DND-41 (cell line): ENCODE results near the gene HCRTR1.

ENCODE experiments used
- ATAC-seq: fragments of 200-7000 bp; cut with Tn5 transposase; 3 replicates; pipeline ENCODE4 v1.9.1; 2021; ENCODE audit warnings: low read depth; ENCODE audit not compliant: insufficient read depth
- DNase-seq: peaks from one replicate; pipeline ENCODE4 v3.0.0-alpha.2; 2020
- H2AFZ ChIP-seq: 2 replicates; pipeline ENCODE4 v1.6.0; 2012; ENCODE audit warnings: low read depth, low read length
- H3K27ac ChIP-seq: 2 replicates; pipeline ENCODE4 v1.5.1; 2012; ENCODE audit warnings: low read length, inconsistent platforms
- H3K27me3 ChIP-seq: fragments of 200-600 bp; sonication (generic); 2 replicates; pipeline ENCODE4 v1.6.0; 2012; ENCODE audit warnings: low read length, mild to moderate bottlenecking, inconsistent platforms; ENCODE audit not compliant: insufficient read depth, poor library complexity
- H3K36me3 ChIP-seq: 2 replicates; pipeline ENCODE4 v1.5.1; 2012; ENCODE audit warnings: low read length, inconsistent platforms; ENCODE audit not compliant: insufficient read depth
- H3K4me1 ChIP-seq: 2 replicates; pipeline ENCODE4 v1.5.1; 2012; ENCODE audit warnings: mild to moderate bottlenecking, low read length; ENCODE audit not compliant: insufficient read depth
- H3K4me2 ChIP-seq: 2 replicates; pipeline ENCODE4 v1.6.0; 2012; ENCODE audit warnings: mild to moderate bottlenecking, moderate library complexity, low read length, inconsistent platforms; ENCODE audit not compliant: insufficient read depth
- H3K4me3 ChIP-seq, 2 experiments: fragments of 200-600 bp in 1 of 2; shearing (Covaris generic) in 1 of 2; 2 replicates each; pipeline ENCODE4 v1.5.1; 2012 to 2016; ENCODE audit warnings: inconsistent platforms in 2 of 2, low read length in 2 of 2, mild to moderate bottlenecking in 2 of 2, low read depth in 1 of 2, moderate library complexity in 1 of 2
- H3K79me2 ChIP-seq: 2 replicates; pipeline ENCODE4 v1.6.0; 2012; ENCODE audit warnings: low read length, inconsistent platforms; ENCODE audit not compliant: insufficient read depth
- H3K9ac ChIP-seq: 2 replicates; pipeline ENCODE4 v1.6.0; 2012; ENCODE audit warnings: low read depth, mild to moderate bottlenecking, inconsistent platforms, low read length, moderate library complexity
- H3K9me3 ChIP-seq: 2 replicates; pipeline ENCODE4 v1.5.1; 2012; ENCODE audit warnings: low read length, moderate library complexity, mild to moderate bottlenecking, inconsistent platforms; ENCODE audit not compliant: insufficient read depth, severe bottlenecking
- H4K20me1 ChIP-seq: 2 replicates; pipeline ENCODE4 v1.6.0; 2012; ENCODE audit warnings: low read length; ENCODE audit not compliant: insufficient read depth
- EZH2 ChIP-seq: IDR thresholded peaks from 3 replicates; pipeline ENCODE4 v1.6.1; 2012; ENCODE audit warnings: borderline replicate concordance, low read depth, mild to moderate bottlenecking, moderate library complexity, low read length, inconsistent platforms; ENCODE audit not compliant: severe bottlenecking
- TF ChIP-seq, protein P1 (sequence below): IDR thresholded peaks from 2 replicates; pipeline ENCODE4 v1.5.1; 2012; ENCODE audit warnings: borderline replicate concordance, low read length, moderate library complexity, mild to moderate bottlenecking; ENCODE audit not compliant: poor library complexity, severe bottlenecking; ENCODE audit errors: extremely low read depth

The HCRTR1 gene

DNA sequence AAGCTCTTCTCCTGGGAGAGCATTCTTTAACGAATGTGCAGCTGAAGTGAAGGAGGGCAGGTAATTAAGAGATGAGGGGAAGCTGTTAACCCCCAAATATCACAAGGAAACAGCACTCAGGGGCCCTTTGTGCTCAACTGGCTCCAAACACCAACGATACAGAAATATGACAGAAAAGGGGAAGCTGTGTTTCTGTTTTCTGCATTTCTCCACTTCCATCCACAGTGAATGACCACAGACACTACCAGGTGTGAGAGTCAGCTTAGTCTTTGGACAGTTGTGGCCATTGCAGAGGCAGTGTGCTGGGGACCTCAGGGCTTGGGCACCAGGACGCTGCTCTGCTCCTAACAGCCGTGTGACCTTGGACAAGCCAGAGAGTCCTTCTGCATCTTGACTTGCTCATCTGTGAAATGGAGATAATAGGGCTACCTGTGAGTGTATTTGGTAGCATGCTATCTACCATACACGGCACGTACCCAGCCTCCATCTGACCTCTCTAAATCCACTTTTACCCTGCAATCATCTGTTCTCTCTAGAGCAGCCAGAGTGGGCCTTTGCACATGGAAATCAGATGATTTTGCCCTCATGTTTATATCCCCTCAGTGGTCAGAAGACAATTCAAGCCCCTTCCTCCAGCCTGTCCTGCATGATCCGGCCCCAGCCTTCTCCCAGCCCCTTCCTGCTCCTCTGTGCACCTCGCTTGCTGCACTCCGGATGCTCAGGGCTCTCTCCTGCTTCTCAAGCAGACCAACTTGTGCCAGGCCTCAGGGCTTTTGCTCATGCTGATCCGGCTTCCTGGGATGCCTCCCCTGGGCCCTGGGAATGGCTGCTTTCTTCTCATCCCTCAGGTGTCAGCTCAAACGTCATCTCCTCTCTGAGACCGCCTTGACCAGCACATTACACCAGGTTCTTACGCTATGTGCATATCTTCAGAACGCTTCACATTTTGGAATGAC, 45.9 kb upstream of the HCRTR1 start:
- Histone ChIP-seq H3K36me3 (no peaks in the 10 kb centered on the region), H3K9me3 (no peaks in the 10 kb centered on the region), H3K9ac (no peak overlapping the region), H3K4me2 (no peak overlapping the region), H3K4me3 (no peak overlapping the region), H3K27ac (no peak overlapping the region), H3K4me1 (no peaks in the 10 kb centered on the region), H3K79me2 (no peaks in the 10 kb centered on the region), H3K27me3 (no peaks in the 10 kb centered on the region), H2AFZ (no peak overlapping the region), H4K20me1 (no peaks in the 10 kb centered on the region)
- TF ChIP-seq, protein P1, sequence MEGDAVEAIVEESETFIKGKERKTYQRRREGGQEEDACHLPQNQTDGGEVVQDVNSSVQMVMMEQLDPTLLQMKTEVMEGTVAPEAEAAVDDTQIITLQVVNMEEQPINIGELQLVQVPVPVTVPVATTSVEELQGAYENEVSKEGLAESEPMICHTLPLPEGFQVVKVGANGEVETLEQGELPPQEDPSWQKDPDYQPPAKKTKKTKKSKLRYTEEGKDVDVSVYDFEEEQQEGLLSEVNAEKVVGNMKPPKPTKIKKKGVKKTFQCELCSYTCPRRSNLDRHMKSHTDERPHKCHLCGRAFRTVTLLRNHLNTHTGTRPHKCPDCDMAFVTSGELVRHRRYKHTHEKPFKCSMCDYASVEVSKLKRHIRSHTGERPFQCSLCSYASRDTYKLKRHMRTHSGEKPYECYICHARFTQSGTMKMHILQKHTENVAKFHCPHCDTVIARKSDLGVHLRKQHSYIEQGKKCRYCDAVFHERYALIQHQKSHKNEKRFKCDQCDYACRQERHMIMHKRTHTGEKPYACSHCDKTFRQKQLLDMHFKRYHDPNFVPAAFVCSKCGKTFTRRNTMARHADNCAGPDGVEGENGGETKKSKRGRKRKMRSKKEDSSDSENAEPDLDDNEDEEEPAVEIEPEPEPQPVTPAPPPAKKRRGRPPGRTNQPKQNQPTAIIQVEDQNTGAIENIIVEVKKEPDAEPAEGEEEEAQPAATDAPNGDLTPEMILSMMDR, result no peak
- no peak for TF ChIP-seq EZH2
- DNase-seq (no peak), ATAC-seq (no peak)

DNA sequence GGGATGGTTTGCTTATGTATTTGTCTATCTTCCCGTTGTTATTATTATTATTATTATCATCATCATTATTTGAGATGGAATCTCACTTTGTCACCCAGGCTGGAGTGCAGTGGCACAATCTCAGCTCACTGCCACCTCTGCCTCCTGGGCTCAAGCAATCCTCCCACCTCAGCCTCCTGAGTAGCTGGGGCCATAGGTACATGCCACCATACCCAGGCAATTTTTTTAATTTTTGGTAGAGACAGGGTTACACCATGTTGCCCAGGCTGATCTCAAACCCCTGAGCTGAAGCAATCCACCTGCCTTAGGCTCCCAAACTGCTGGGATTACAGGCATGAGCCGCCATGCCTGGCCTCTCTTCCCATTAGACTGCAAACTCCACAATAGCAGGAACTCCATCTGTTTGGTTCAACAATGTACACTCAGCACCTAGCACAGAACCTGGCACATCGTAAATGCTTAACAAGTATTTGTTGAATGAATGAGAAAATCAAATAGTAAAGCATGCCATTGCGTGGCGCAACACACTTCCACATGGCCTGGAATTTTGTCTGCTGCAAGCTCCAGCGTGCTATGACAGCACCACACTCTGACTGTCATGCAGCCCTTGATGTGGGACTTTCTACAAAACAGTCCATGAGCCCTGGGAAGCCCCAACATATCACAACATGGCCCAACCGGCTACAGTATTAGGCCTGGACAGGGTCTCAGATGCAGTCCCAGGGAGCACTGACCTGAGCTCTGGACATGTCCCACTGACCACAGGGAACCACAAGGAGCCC, 45.0 kb upstream of the HCRTR1 start:
- Histone ChIP-seq H2AFZ (no peak overlapping the region), H3K9me3 (no peaks in the 10 kb centered on the region), H3K4me2 (no peak overlapping the region), H3K79me2 (no peaks in the 10 kb centered on the region), H3K4me3 (no peak overlapping the region), H3K36me3 (no peaks in the 10 kb centered on the region), H3K27me3 (no peaks in the 10 kb centered on the region), H4K20me1 (no peaks in the 10 kb centered on the region), H3K9ac (no peak overlapping the region), H3K27ac (no peak overlapping the region), H3K4me1 (no peaks in the 10 kb centered on the region)
- no peak for TF ChIP-seq EZH2
- TF ChIP-seq, protein P1, result no peak
- ATAC-seq, result no peak
- no peak for DNase-seq

- Histone ChIP-seq H3K36me3 (no peaks in the 10 kb centered on the region), H3K4me3 (no peak overlapping the region), H3K9ac (no peak overlapping the region), H3K27me3 (no peaks in the 10 kb centered on the region), H3K4me2 (no peak overlapping the region), H3K9me3 (no peaks in the 10 kb centered on the region), H2AFZ (no peak overlapping the region), H4K20me1 (no peaks in the 10 kb centered on the region), H3K4me1 (no peaks in the 10 kb centered on the region), H3K27ac (no peak overlapping the region), H3K79me2 (no peaks in the 10 kb centered on the region)
- DNase-seq (no peak), ATAC-seq (no peak)
- no peak for TF ChIP-seq EZH2
- TF ChIP-seq, protein P1, result no peak
Observed at GRCh38 chr1:31573261-31573660, 44.2 kb upstream of the HCRTR1 start.
